ENCODE data around the gene FOXA1.

Gene FOXA1

GRCh38 chr14:37597914-37598746 is 3.1 kb upstream of the FOXA1 start:
- DNase-seq (ENCODE audit: low read depth) = no peak
- H3K4me3 ChIP-seq (ENCODE audit: low read depth, low read length) = no peak overlapping the region

GRCh38 chr14:37597538-37597913 is 2.5 kb upstream of the FOXA1 start:
- TF ChIP-seq CTCF (conservative IDR thresholded peaks at IDR 0.05; ENCODE audit: low read depth, low read length) = peak; percentile 67
- no peak overlapping the region for H3K4me3 ChIP-seq (ENCODE audit: low read depth, low read length)
- DNase-seq (ENCODE audit: low read depth) = peak; percentile 23

More at GRCh38 chr14:37597914-37598746, 3.1 kb upstream of the FOXA1 start:
- no peak for TF ChIP-seq CTCF (conservative IDR thresholded peaks at IDR 0.05; ENCODE audit: low read depth, low read length)

GRCh38 chr14:37596790-37597472 is 1.9 kb upstream of the FOXA1 start:
- H3K4me3 ChIP-seq (ENCODE audit: low read depth, low read length) = no peak overlapping the region
- no peak for TF ChIP-seq CTCF (conservative IDR thresholded peaks at IDR 0.05; ENCODE audit: low read depth, low read length)
- no peak for DNase-seq (ENCODE audit: low read depth)

- no peak for TF ChIP-seq CTCF (conservative IDR thresholded peaks at IDR 0.05; ENCODE audit: low read depth, low read length)
- no peak for DNase-seq (ENCODE audit: low read depth)
- no peak overlapping the region for H3K4me3 ChIP-seq (ENCODE audit: low read depth, low read length)
Observed at GRCh38 chr14:37595809-37596621, 966 bp upstream of the FOXA1 start.

GRCh38 chr14:37594238-37594970 is 645 bp downstream of the FOXA1 start:
- TF ChIP-seq CTCF (conservative IDR thresholded peaks at IDR 0.05; ENCODE audit: low read depth, low read length) = peak; percentile 89
- peak; percentile 83 for DNase-seq (ENCODE audit: low read depth)
- peak overlapping the region; percentile 58 for H3K4me3 ChIP-seq (ENCODE audit: low read depth, low read length)

GRCh38 chr14:37593511-37594237 is 1.4 kb downstream of the FOXA1 start:
- H3K4me3 ChIP-seq (ENCODE audit: low read depth, low read length) = no peak overlapping the region
- DNase-seq (ENCODE audit: low read depth) = no peak
- TF ChIP-seq CTCF (conservative IDR thresholded peaks at IDR 0.05; ENCODE audit: low read depth, low read length) = no peak
